CD4-positive, alpha-beta T cell treated with Interleukin-6 at 100 ng/mL for 8 hours (primary cell): ENCODE results near the gene OGG1.

Experiments used
- DNase-seq: peaks from one replicate; pipeline ENCODE4 v3.0.0-alpha.2; 2020; ENCODE audit warnings: mixed read lengths, low spot score

OGG1 gene

DNA sequence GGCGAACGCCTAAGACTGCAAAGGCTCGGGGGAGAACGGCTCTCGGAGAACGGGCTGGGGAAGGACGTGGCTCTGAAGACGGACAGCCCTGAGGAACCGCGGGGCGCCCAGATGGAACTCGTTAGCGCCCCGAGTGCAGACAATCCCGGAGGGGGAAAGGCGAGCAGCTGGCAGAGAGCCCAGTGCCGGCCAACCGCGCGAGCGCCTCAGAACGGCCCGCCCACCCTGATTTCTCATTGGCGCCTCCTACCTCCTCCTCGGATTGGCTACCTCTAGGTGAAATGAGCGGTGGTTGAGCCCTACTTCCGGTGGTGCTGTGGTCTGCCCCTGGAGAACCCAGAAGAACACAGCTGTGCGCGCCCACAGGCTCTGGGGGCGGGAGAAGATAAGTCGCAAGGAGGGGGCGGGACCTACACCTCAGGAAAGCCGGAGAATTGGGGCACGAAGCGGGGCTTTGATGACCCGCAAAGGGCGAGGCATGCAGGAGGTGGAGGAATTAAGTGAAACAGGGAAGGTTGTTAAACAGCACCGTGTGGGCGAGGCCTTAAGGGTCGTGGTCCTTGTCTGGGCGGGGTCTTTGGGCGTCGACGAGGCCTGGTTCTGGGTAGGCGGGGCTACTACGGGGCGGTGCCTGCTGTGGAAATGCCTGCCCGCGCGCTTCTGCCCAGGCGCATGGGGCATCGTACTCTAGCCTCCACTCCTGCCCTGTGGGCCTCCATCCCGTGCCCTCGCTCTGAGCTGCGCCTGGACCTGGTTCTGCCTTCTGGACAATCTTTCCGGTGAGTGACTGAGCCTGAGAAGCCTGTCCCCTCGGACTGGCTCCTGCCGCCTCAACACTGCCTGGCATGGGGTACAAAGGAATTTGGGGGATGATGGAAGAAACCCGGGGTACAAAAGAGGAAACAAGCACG, at the start of gene OGG1:
Gene OGG1, plus strand, starts transcription at position 308 of the 911 bp plus-strand sequence. Its CDS starts 335 bp downstream, at position 643.
- peak; percentile 96 for DNase-seq

DNA sequence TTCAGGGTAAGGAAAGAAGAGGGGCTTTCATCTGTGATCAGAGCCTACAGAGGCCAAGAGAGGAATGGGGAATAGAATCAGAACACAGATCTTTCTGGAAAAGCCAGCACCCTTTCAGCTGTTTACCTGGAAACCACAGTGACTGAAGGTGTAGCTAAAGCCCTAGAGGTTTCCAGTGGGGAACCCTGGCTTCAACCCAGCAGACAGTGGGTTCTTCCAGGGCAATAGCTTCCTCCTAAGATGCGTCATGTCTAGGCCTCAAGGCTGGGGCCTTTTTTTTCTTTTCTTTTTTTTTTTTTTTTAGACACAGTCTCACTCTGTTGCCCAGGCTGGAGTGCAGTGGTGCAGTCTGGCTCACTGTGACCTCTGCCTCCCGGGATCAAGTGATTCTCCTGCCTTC, 49.2 kb upstream of the OGG1 start:
- DNase-seq = no peak

DNA sequence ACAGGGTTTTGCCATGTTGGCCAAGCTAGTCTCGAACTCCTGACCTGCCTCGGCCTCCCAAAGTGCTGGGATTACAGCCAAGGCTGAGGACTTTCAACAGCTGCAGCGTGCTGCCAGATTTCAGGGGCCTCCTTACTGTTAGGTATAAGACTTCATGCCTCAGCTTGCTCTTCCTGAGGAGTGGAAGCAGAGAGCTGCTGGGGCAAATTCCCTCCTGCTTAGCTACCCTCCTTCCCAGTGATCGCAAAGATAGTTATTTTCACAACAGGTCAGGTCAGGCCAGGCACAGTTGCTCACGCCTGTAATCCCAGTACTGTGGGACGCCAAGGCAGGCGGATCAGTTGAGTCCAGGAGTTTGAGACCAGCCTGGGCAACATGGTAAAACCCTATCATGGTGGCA, 48.7 kb upstream of the OGG1 start:
- no peak for DNase-seq

DNA sequence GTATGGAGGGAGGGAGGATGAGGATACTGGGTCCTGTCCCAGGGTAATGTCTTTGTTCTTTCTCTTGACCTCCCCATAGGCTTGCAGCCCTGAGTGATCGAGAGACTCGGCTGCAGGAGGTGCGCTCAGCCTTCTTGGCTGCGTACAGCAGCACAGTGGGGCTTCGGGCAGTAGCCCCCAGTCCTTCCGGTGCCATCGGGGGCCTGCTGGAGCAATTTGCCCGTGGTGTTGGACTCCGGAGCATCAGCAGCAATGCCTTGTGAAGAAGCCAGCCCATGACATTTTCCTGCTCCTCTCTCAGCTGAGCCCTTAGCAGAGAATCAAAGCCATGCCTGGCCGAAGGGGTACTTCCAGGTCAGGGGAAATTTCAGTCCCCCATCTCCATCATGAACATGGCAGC, 48.0 kb upstream of the OGG1 start:
- DNase-seq = no peak

DNA sequence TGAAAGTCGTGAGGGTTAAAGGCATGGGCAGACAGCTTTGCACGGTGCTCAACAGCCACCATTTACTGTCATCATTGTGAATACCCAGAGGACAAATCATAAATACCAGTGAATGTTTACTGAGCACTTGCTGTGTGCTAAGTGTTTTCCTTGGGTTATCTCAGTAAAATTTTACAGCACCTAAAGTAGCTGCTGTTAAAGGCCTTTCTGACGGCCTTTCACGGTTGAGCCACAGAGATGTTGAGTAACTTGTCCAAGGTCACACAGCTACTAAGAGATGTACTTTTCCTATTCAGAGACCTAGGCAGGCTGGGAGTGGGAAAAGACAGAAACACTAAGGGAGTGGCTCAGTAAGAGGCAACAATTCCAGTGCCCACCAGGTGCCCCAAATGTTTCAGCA, 46.5 kb upstream of the OGG1 start:
- DNase-seq = no peak

DNA sequence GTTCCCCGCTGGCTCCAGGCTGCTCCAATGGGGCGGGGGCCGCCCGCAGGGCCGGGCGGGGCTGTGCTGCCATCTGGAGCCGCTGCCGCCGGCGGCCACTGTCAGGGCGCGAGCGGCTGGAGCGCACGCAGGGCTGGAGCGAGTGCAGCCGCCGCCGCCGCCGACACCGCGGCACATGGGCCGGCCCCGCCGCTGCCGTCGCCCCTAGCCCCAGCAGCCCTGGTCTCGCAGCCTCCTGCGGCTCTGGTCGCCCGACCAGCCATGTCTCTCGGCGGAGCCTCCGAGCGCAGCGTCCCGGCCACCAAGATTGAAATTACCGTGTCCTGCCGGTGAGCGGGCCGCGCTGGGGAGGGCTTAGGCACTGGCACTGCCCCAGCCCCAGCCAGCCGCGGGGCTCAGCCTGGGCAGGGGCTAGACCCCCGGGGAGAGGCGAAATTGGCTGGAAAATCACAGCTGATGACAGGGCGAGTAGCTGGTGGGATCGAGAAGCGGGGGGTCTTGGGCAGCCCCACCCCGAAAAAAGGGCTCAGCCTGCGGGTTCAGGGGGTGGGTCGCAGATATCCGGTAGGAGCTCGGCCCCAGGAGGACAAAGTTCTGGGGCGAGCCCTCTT, 45.9 kb upstream of the OGG1 start, which contains the start of gene CPNE9:
Gene CPNE9, plus strand, starts transcription at position 98 of the 611 bp plus-strand sequence. Its CDS starts 164 bp downstream, at position 262.
- DNase-seq = no peak

DNA sequence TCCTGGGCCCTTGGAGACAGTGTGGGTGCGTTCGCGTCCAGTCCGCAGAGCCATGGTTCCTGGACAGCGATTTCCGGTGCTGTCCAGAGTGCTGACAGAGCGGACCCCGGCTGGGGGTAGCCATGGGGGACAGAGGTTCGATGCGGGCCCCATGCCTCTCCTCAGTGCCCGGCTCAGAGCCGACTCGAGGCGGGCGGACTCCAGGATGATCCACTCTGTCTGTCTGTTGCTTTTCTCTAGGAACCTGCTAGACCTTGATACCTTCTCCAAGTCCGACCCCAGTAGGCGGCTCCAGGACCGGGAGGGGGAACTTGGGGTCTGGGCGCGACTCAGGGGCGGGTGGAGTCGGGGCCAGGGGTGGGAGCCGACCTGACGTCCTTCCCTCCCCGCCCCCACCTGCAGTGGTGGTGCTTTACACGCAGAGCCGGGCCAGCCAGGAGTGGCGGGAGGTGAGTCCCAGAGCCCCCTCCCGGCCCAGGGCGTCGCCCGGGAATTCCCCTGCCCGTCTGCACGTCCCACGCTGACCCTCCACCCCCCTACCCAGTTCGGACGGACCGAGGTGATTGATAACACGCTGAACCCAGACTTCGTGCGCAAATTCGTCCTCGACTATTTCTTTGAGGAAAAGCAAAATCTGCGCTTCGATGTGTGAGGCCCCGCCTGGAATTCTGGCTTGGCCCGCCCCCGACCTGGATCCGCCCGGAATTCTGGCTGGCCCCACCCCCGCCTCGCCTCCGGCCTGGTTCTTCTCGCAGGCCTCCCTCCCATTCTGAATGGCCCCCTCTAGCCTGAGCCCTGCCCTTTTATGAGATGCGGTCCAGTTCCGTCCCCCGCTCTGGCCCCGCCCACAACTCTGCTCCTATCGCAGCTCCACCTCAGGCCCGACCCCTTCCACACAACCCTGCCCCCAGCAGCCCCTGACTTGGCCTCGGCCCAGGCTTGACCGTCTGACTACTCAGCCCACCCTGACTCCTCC, 45.1 kb upstream of the OGG1 start:
- DNase-seq = no peak

DNA sequence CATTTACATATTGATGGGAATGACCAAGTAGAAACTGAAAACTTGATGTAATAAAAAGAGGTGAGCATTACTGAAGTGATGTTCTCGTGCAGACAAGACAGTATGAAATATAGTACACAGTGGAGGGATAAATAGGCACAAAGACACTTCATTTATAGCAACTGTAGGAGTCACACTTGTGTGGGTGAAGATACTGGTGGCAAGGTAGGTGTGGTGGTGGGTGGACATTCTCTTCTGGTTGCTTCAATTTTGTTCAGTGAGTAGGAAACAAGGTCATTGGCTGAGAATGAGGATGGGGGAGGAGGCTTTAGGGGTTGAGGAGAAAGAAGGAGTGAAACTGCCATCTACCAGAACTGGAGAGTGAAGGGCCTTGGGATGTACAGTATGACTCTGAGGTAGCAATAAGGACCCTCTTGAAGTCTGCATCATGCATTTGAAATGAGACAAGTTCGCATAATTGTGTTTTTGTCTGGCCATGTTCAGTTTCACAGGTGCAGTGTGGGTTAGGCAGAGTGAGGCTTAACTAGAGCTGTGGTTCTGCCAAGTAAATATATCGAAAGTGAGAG, 39.5 kb upstream of the OGG1 start:
- no peak for DNase-seq

DNA sequence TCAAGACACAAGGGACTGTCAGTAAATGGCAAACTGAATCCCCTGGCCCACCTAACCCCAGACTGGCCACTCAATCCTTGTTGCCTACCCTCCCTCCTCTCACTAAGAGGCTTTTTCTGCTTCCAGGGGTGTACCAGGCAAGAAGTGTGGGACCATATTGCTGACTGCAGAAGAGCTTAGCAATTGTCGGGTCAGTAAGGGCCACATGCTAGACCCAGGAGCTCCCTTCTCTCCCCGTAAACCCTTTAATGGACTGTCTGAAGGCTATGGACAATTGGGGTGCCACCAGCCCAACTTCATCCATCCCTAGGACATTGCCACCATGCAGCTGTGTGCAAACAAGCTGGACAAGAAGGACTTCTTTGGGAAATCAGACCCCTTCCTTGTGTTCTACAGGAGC, 37.3 kb upstream of the OGG1 start:
- DNase-seq = no peak

DNA sequence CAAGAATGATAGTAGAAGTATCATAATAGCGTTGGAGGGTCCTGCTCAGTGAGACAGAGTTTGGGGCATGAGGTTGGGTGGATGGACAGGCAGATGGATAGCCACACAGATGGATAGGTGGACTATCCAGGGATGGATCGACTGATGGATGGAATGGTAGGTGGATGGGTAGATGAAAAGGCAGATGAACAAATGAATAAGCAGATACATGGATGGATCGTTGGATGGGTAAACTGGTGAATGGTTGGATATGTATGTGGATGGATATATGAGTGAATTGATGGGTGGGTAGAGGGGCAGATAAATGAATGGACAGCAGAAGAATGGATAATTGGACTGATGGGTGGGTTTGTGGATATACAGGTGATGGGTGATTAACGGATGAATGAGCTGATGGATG, 36.6 kb upstream of the OGG1 start:
- DNase-seq = no peak

DNA sequence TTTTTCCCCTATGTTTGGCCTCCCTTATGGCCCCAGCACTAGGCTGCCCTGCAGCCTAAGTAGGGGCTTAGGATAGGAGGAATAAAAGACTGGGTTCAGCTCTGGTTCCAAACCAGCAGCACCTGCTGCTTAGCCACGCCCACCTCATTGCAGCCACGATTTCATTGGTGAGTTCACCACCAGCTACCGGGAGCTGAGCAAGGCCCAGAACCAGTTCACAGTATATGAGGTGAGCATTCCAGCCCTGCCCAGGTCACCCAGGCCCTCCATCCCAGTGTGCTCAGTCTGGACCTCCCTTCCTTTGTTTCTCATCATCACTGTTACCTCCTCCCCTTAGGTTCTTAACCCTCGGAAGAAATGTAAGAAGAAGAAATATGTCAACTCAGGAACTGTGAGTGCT, 34.6 kb upstream of the OGG1 start:
- no peak for DNase-seq

DNA sequence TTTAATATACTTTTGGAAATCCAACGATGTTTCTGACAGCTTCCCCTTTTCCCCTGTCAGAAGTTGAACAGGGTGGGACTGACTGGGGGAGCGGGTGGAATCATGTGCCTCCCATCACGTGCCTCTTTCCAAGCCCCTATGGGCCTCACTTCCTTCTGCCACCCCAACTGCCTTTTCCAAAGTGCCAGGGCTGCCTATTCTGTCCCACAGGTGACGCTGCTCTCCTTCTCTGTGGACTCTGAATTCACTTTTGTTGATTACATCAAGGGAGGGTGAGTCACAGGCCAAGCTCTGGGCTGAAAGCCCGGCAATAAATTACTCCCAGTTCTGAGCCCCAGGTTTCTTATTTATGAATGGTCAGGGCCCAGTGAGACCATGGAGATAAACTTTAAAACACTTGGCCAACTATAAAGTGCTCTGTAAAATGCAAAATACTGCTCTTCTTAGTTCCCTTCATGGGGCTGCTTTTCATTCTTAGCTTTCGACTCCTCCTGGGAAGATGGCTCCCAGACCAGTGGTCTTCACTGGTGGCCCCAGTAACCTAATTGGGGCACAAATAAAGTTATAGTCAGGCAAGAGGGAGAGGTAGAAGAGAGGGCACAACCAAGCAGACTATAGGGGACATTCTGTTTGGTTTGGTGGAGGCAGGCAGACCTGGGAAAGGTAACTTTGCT, 33.9 kb upstream of the OGG1 start:
- DNase-seq = peak; percentile 30

DNA sequence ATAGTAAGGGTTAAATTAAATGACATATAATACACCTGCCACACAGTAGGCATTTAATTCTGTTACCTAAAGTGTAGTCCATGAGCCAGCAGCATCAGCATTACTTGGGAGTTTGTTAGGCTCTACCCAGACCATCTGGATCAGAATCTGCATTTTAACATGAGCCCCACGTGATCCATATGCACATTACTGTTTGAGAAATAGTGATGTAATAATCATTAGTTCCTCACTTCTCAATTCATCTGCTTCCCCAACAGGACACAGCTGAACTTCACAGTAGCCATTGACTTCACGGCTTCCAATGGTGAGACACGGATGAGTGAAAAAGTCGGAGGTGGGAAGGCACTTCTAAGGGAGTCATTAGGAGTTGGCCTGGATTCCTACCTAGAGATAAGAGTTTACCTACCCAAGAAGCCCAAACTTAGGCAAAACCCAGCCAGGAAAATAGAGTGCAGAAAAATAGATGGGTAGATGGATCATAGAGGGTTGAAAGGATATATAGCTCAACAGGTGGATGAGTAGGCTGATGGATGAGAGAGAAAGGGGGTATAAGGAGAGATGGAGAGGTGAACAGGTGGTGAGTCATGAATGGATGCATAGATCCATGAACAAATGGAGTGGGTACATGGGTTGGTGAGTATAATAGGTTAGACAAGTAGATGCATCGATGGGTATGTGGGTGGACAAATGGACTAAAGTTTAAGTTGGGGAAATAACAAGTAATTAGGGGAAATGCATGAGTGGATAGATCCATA, 32.8 kb upstream of the OGG1 start:
- no peak for DNase-seq

DNA sequence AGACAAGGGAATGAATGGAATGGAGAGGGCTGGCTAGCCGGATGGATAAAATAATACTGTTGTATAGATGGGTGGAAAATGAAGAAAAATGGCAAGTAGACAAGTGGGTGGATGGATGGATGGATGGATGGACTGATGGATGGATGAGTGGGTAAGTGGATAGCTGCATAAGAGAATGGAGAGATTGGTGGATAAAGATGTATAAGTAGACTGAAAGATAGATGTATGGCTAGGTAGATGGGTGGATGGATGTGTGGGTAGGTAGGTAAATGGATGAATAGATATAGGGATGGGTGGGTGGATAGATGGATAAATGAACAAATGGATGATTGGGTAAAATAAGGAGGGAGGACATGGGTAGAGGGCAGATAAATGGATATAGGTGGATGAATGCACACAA, 32.2 kb upstream of the OGG1 start:
- DNase-seq = no peak

DNA sequence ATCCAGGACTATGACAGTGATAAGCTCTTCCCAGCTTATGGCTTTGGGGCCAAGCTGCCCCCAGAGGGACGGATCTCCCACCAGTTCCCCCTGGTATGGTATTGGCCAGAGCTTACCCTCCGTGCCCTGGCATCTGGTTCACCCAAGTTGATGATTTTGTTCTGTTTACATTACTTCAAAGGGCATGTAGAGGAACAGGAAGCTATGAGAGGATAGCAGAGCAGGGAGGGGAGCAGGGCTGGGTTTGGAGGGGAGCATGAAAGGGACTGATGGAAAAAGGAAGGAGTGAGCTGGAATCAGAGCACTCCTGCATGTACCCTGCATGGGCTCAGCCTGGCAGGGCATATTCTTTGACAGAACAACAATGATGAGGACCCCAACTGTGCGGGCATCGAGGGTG, 31.6 kb upstream of the OGG1 start:
- DNase-seq = no peak

DNA sequence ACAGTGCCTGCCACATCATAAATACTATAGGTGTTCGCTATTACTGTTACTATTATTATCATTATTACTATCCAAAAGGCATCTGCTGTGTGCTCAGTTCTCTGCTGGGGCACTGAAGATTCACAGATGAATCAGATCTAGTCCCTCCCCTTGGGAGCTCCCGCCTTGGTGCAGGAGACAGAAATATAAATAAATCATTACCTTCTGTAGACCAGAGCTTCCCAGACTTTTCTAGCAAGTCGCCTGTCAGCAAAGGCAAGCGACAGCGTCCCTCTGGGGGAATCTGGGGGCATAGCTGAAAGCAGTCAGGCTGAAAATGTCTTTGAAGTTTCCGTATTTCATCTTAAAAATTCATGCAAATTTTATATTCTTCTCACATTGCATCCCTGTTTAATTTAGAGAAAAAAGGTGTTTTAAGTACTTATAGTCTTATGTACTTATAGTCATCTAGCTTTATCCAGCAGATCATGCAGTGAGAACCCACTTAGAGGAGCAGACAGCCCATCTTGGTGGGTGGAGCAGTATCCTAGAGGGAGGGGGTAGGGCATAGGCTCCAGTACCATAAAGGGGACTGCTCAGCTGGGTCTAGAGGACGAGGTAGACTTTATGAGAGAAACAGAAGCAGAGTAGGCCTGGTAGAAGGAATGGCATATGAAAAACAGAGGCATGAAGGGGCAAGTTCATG, 28.6 kb upstream of the OGG1 start:
- no peak for DNase-seq

DNA sequence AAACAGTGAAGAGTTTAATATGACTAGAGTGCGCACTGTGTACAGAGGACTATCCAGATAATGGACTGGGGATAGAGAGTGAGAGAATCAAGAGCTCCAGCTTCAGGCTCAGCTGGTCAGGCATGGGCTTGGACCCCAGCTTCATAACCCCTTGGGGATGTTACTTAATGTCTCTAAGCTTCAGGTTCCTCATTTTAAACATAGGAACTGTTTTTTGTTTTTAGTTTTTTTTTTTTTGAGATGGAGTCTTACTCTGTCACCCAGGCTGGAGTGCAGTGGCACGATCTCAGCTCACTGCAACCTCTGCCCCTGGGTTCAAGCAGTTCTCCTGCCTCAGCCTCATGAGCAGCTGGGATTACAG, 28.1 kb upstream of the OGG1 start:
- DNase-seq = no peak

DNA sequence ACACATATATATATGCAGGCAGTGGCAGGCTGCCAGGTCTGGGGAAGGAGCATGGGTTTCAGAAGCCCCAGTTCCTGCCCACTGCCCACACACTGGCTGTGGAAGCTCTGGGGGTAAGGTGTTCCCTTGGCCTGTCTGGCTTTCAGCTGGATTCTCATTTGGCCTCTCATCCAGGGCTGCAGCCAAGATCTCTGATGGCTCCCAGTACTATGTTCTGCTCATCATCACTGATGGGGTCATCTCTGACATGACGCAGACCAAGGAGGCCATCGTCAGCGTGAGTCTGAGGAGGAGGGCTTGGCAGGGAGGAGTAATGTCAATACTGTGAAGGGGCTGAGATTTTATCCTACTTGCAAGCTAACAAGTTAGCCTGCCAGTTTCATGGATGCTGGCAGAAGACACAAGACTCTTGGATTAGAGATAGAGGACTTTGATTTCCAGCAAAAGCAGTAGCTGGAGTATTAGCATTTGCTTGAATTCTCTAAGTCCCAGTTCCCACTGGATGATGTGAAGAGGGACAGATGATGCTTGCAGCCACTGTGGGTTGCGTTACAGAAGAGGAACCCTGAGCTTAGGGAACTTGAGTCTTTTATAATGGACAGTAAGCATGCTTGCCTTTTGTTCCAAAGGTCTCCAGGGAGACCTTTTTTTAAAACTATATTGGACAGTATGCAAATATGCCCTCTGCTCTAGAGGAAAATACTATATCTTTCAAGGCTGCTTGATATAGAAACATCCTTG, 23.8 kb upstream of the OGG1 start:
- no peak for DNase-seq

DNA sequence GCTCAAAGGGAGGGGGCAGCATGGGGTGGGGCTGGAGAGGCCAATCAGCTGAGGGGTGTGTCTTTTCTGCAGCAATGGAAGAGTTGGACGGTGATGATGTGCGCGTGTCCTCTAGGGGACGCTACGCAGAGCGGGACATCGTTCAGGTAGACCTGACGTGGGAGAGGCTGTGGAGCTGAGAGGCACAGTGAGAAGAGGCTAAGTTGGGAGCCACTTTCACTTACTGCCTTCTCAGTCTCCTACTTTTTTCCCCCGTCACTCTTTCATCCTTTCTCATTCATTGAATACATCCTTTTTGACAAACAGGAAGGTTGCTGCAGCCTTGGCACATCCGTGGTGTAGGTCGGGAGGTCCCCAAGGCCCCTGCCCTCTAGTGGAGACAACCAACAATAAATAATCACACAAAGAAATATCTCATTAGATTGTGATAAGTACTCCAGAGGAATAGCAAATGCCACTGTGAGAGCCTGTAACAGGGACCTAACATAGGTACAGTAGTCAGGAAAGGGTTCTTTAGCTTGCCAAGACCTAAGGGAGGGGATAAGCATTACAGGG, 22.6 kb upstream of the OGG1 start:
- peak; percentile 74 for DNase-seq
